H1 (cell line): ENCODE data around the gene UCN3. TPM values are rescaled to one million over a fixed set of nuclear protein-coding genes. Genes with fewer than 3 reads are reported as not detected.

Experiments
- ATF3 ChIP-seq: IDR thresholded peaks from 2 replicates; pipeline ENCODE4 v1.6.1; 2011; ENCODE audit warnings: low read depth, mild to moderate bottlenecking, low read length; ENCODE audit not compliant: insufficient read depth
- CBX5 ChIP-seq: fragments of 300-800, 300-1000 bp; sonication (generic); IDR thresholded peaks from 2 replicates; pipeline ENCODE4 v1.7.1; 2016; ENCODE audit warnings: antibody characterized with exemption, low read length, low read depth
- CTCF ChIP-seq, 3 experiments: IDR thresholded peaks; 1 replicate in 2 of 3; 2 replicates in 1 of 3; pipeline versions ENCODE4 v1.5.1 to v1.6.1; 2011; ENCODE audit warnings: low read length in 3 of 3, mild to moderate bottlenecking in 3 of 3, inconsistent platforms in 2 of 3, low read depth in 1 of 3, moderate library complexity in 1 of 3; ENCODE audit not compliant: insufficient read depth in 1 of 3; ENCODE audit errors: control extremely low read depth in 1 of 3
- FOSL1 ChIP-seq: IDR thresholded peaks from 2 replicates; pipeline ENCODE4 v1.6.1; 2011; ENCODE audit warnings: mild to moderate bottlenecking, low read depth, low read length, moderate library complexity; ENCODE audit not compliant: insufficient read depth
- GABPA ChIP-seq: IDR thresholded peaks from 2 replicates; pipeline ENCODE4 v1.6.1; 2011; ENCODE audit warnings: mild to moderate bottlenecking, low read length, moderate library complexity, borderline replicate concordance; ENCODE audit not compliant: insufficient read depth
- KDM4A ChIP-seq: IDR thresholded peaks from one replicate; pipeline ENCODE4 v1.7.1; 2012; ENCODE audit warnings: low read depth, mild to moderate bottlenecking, moderate library complexity, low read length, inconsistent platforms; ENCODE audit not compliant: severe bottlenecking
- KDM5A ChIP-seq: fragments of 200-600 bp; IDR thresholded peaks from 2 replicates; pipeline ENCODE4 v1.7.1; 2012; ENCODE audit warnings: mild to moderate bottlenecking, low read length, inconsistent platforms, mixed read lengths
- SRF ChIP-seq: IDR thresholded peaks from 2 replicates; pipeline ENCODE4 v1.6.1; 2011; ENCODE audit warnings: mild to moderate bottlenecking, low read depth, low read length, moderate library complexity
- TBP ChIP-seq: IDR thresholded peaks from 2 replicates; pipeline ENCODE4 v1.6.1; 2011; ENCODE audit warnings: low read depth, low read length, improper control_type of control experiment
- polyA plus RNA-seq, 7 experiments: library from polyadenylated mRNA; depleted of rRNA in 3 of 7; stranded (reverse) in 5 of 7; unstranded in 2 of 7; fragments of >200 nt in 5 of 7; fragments of 200-250 nt in 2 of 7; gene quantifications; 1 replicate in 5 of 7; 2 replicates in 1 of 7; 4 replicates in 1 of 7; pipeline versions ENCODE4 v1.2.1 to v1.2.3, GENCODE V29; 2011 to 2013; ENCODE audit warnings: missing spikeins in 2 of 7, mixed read lengths in 2 of 7
- total RNA-seq: library from RNA; stranded (reverse); fragmentation: NEBNext Ultra II Directional; extraction: Animal tissue kit (Norgen Biotek cat#: 25700); gene quantifications from 2 replicates; pipeline ENCODE4 v1.2.1, GENCODE V29; 2021

UCN3 gene
- total and polyA plus RNA-seq, 2 of the 8 experiments (the other 6 are each of a cell fraction or from before 2014, with no cell fraction given), result not detected

GRCh38 chr10:5334196-5334880, 30.4 kb upstream of the UCN3 start (continued):
- TF ChIP-seq CTCF (IDR thresholded peaks at IDR 0.05; ENCODE audit: control extremely low read depth in 1 of 3, insufficient read depth in 1 of 3, low read depth in 1 of 3, low read length in 3 of 3) (no peak), KDM5A (no peak), GABPA (no peak), TBP (no peak), SRF (no peak), FOSL1 (no peak), KDM4A (no peak), CBX5 (no peak), ATF3 (no peak)
